Activated CD4-positive, alpha-beta T cell treated with anti-CD3 and anti-CD28 coated beads, Interleukin-2, Interleukin-6, amounts not matched to agents 100 ng/mL and 50 ng/mL, durations not matched to agents 16 hours and 8 hours (primary cell): ENCODE measurements around the gene RCN2.

Experiments
- DNase-seq: peaks from one replicate; pipeline ENCODE4 v3.0.0-alpha.2; 2020

Gene RCN2

DNA sequence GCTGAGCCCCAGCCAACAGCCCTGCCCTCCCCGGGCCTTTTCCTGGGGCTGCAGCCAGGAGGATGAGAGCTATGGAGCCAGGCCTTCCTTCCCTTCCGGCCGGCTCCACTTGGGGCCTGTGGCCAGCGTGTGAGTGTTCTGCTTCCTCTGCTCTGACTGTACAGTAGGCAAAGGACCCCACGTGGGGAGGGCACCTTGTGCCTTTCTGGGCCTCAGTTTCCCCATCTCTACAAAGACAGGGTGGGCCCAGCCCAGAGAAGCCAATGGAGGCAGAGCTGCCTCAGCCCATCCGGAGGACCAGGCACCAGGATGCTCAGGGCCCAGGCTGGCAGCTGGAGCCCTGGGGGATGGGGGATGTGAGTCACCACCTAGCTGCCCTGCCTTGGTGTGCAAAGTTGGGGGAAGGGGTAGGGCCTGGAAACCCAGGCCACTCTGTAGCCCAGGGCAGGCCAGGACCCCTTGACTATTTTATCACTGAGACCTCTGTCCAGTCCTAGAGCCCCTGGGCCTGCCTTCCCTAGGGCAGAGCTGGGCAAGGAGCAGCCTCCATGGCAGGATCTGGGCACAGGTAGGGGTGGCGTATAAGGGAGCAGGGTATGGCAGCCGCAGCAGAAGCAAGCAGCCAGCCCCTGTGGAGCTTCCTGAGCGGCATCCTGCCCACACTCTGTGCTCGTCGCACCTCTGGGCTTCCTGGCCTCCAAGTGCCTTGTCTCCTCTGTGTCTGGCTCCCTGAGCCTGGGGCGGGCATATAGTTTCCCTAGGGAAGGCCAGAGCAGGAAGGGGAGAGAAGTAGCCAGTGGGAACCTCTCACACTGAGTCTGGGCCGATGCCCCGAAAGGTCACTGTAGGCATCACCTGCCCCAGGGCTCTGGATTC is 65.2 kb downstream of the RCN2 start:
- peak; percentile 81 for DNase-seq

GRCh38 chr15:76998663-76999285 is 67.2 kb downstream of the RCN2 start:
- DNase-seq = peak; percentile 42

GRCh38 chr15:76999996-77000395 is 68.4 kb downstream of the RCN2 start:
- DNase-seq = peak; percentile 45

- DNase-seq = no peak
Measured at GRCh38 chr15:77001351-77001750, 69.8 kb downstream of the RCN2 start.

GRCh38 chr15:77001966-77002365 is 70.4 kb downstream of the RCN2 start:
- DNase-seq = no peak

DNA sequence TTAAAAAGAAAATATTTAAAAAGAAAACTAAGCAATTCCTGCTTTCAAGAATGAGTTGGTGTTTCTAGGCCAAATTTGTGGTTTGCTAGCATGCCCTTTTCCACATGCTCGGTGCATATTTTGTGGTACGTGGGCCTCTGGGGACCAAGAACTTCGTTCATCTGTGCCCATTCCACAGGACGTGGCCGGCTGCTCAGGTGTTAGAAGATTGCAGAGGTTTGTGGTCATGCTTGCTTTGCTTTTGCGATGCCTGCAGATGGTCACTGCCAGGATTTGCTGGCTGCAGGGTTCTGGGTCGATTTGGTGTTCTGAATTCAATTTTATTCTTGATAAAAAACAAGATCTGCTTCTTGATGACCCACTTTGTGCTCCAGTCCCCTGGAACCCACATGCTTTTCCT is 70.9 kb downstream of the RCN2 start:
- DNase-seq = peak; percentile 43

- peak; percentile 89 for DNase-seq
Measured at GRCh38 chr15:77002954-77003912, 71.7 kb downstream of the RCN2 start.
